Kidney epithelial cell (primary cell): ENCODE measurements around the gene DTD2. TPM values are rescaled to one million over a fixed set of nuclear protein-coding genes. Genes with fewer than 3 reads are reported as not detected.

ENCODE experiments used
- DNase-seq: peaks from one replicate; pipeline ENCODE4 v3.0.0-alpha.2; 2010; ENCODE audit warnings: low read depth
- H3K27me3 ChIP-seq: 2 replicates; pipeline ENCODE4 v1.6.0; 2011; ENCODE audit warnings: low read length; ENCODE audit not compliant: control insufficient read depth, insufficient read depth
- H3K36me3 ChIP-seq: 2 replicates; pipeline ENCODE4 v1.5.1; 2011; ENCODE audit warnings: low read length; ENCODE audit not compliant: control insufficient read depth, insufficient read depth
- H3K4me3 ChIP-seq: 2 replicates; pipeline ENCODE4 v1.5.1; 2011; ENCODE audit warnings: low read depth, mild to moderate bottlenecking, control low read depth, low read length
- CTCF ChIP-seq: IDR thresholded peaks from 2 replicates; pipeline ENCODE4 v1.5.1; 2011; ENCODE audit warnings: mild to moderate bottlenecking, moderate library complexity, low read length, control low read depth, inconsistent platforms; ENCODE audit not compliant: insufficient read depth, poor library complexity, severe bottlenecking
- total RNA-seq: library from RNA; depleted of rRNA; stranded (reverse); fragments of >200 nt; gene quantifications from 2 replicates; pipeline ENCODE4 v1.2.3, GENCODE V29; 2015

DTD2 gene
- total RNA-seq, result 30.0 and 44.6 TPM in 2 replicates

DNA sequence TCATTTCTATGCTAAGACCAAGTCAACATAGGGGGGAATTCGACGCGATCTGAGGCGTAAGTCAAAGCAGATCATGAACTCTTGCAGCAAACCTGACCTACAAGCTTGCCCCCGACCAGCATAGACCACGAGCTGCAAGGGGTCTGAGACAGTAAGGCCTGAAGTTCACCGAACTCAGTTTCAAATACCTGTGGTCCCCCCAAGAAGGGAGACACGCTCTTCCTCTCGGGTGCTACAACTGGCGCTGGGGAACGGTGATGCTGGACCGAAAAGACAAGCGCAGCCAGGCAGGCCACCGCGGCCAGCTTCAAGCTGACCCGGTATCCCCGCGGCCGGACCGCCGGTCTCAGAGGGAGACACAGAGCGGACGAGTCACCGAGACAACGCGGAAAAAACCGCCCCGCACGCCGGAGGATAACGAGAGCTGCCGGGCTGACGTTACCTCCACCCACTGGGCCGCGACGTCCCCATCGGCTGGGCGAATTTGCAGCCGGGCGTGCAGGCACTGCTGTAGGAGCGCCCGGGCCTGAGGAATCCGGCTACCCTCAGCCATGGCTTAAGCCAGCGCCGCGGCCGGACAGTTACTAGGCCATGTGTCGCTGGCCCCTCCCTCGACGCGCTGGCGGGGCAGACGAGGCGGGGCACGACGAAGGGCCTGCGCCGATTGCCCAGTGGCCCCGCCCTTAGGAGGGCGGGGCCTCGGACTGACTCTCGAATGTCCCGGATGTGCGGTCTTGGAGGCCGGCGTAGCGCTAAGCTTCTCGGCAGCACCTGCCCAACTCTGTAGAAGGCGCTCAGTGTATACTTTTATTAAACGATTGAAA lies at the start of gene DTD2:
DTD2 (minus strand) TSS at position 666 of the 824 bp plus-strand sequence; CDS start at position 553, 113 bp downstream.
- H3K36me3 ChIP-seq, result no peaks in the 10 kb centered on the region
- TF ChIP-seq CTCF, result no peak
- DNase-seq, result peak; percentile 73
- H3K27me3 ChIP-seq, result no peaks in the 10 kb centered on the region
- H3K4me3 ChIP-seq, result peak within 1 kb of the TSS; percentile 72

GRCh38 chr14:31505411-31505810 lies 48.1 kb upstream of the DTD2 start:
- no peaks in the 10 kb centered on the region for H3K27me3 ChIP-seq
- no peak for TF ChIP-seq CTCF
- no peak for DNase-seq

DNA sequence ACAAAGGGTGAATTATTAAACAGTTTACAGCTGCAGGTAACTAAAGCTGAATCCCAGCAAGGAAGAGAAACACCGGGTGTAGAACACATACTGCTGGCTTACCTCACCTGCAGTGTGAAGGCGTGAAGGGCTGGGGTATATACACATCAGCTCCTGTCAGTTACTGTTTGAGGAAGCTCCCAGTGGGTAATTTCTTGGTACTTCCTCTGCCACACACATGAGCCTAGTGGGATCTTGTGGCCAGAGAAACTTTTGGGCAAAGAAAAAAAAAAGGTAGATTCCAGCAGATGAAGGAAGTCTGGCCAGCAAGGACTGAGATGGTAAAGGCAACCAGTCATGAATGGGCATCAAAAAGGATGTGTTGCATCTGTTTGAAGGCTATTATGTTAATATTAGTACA lies 44.6 kb upstream of the DTD2 start:
- Histone ChIP-seq H3K36me3 (no peaks in the 10 kb centered on the region), H3K4me3 (no peak overlapping the region), H3K27me3 (no peaks in the 10 kb centered on the region)
- TF ChIP-seq CTCF, result no peak
- no peak for DNase-seq

More at GRCh38 chr14:31505411-31505810, 48.1 kb upstream of the DTD2 start:
- no peaks in the 10 kb centered on the region for H3K36me3 ChIP-seq
- no peak overlapping the region for H3K4me3 ChIP-seq

DNA sequence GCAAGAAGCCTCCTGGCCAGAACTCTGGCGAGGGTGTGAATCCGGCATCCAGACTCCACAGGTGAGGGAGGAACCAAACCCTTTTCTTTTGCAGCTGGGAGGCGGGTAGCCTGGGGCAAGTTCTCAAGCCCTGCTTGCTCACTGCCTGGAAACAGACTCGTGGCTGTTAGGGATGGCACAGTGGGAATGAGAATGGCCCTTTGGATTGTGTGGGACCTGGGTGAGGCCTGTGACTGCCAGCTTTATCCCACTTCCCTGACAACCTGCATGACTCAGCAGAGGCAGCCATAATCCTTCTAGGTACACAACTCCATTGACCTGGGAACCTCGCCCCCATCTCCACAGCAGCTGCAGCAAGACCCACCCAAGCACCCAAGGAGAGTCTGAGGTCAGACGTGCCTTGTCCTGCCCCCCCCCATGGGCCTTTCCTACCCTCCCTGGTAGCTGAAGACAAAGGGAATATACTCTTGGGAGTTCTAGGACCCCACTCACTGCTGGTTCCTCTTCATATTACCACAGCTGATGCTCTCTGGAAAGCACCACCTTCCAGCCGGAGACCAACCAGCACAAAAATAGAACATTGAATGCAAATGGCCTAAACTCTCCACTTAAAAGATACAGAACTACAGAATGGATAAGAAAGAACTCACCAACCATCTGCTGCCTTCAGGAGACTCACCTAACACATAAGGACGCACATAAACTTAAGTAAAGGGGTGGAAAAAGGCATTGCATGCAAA lies 35.6 kb upstream of the DTD2 start:
- Histone ChIP-seq H3K36me3 (no peaks in the 10 kb centered on the region), H3K4me3 (no peak overlapping the region), H3K27me3 (no peaks in the 10 kb centered on the region)
- DNase-seq, result no peak
- no peak for TF ChIP-seq CTCF

GRCh38 chr14:31489691-31490090 lies 32.4 kb upstream of the DTD2 start:
- DNase-seq, result no peak
- no peaks in the 10 kb centered on the region for H3K36me3 ChIP-seq
- TF ChIP-seq CTCF, result no peak
- H3K4me3 ChIP-seq, result no peak overlapping the region
- H3K27me3 ChIP-seq, result no peaks in the 10 kb centered on the region
